ENCODE measurements around the gene FKBP5. TPM values are rescaled to one million over a fixed set of nuclear protein-coding genes. Genes with fewer than 3 reads are reported as not detected.

The FKBP5 gene
- total RNA-seq, 2 experiments from 2014 or later: 42.5 to 79.1 TPM

DNA sequence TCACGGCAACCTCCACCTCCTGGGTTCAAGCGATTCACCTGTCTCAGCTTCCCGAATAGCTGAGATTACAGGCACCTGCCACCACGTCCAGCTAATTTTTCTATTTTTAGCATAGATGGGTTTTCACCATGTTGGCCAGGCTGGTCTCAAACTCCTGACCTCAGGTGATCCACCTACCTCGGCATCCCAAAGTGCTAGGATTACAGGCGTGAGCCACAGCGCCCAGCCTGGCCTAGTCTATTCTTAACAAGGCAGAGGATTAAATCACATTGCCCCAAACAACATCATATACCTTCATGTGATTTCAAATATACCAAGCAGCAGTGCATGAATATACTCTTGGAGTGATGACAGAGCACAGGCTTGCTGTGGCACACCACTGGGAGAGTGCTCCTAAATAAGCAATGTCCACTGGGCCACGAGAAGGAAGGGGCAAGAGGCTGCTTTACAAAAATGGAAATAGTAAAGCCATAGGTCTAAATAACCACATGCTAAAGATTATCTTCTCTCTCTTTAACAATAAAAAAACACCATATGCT lies 99.4 kb downstream of the FKBP5 start:
- Histone ChIP-seq H3K79me2 (ENCODE audit: insufficient read depth, low read depth, low read length) (no peaks in the 10 kb centered on the region), H3K9me2 (ENCODE audit: insufficient read depth, low read length) (no peaks in the 10 kb centered on the region), H3K4me1 (ENCODE audit: insufficient read depth, low read length, poor library complexity, severe bottlenecking) (no peaks in the 10 kb centered on the region), H3K27ac (ENCODE audit: low read depth, low read length, poor library complexity, severe bottlenecking) (no peak overlapping the region), H2AFZ (ENCODE audit: low read length) (no peak overlapping the region), H3K4me3 (ENCODE audit: low read depth, low read length, poor library complexity, severe bottlenecking) (no peak overlapping the region), H3K36me3 (ENCODE audit: insufficient read depth, low read length) (peaks cover 90% of the 10 kb centered on the region), H3K4me2 (ENCODE audit: low read length) (no peak overlapping the region), H3K9me3 (ENCODE audit: low read length) (no peaks in the 10 kb centered on the region), H4K20me1 (ENCODE audit: insufficient read depth, low read length) (no peaks in the 10 kb centered on the region)
- POLR2A ChIA-PET: interaction anchor here (0.6 kb wide), 1 partner anchor 67 kb away, joined by 5 read pairs; no protein-coding TSS in a partner anchor
- TF ChIP-seq EZH2phosphoT487 (IDR thresholded peaks at IDR 0.05; ENCODE audit: borderline replicate concordance, low read depth, low read length): no peak
- TF ChIP-seq, protein P1, sequence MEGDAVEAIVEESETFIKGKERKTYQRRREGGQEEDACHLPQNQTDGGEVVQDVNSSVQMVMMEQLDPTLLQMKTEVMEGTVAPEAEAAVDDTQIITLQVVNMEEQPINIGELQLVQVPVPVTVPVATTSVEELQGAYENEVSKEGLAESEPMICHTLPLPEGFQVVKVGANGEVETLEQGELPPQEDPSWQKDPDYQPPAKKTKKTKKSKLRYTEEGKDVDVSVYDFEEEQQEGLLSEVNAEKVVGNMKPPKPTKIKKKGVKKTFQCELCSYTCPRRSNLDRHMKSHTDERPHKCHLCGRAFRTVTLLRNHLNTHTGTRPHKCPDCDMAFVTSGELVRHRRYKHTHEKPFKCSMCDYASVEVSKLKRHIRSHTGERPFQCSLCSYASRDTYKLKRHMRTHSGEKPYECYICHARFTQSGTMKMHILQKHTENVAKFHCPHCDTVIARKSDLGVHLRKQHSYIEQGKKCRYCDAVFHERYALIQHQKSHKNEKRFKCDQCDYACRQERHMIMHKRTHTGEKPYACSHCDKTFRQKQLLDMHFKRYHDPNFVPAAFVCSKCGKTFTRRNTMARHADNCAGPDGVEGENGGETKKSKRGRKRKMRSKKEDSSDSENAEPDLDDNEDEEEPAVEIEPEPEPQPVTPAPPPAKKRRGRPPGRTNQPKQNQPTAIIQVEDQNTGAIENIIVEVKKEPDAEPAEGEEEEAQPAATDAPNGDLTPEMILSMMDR (conservative IDR thresholded peaks at IDR 0.05; ENCODE audit: low read length): no peak
- BruUV-seq (replicated peaks): no TSS peak
- intact Hi-C loops (cut with micrococcal nuclease; ENCODE audit: unreplicated experiment): no loop called here
- CTCF ChIA-PET (ENCODE audit: unreplicated experiment): interaction anchor here (1.1 kb wide), 1 partner anchor 140 kb away, joined by 3 read pairs; no protein-coding TSS in a partner anchor
- DNase-seq (ENCODE audit: low spot score): no peak

DNA sequence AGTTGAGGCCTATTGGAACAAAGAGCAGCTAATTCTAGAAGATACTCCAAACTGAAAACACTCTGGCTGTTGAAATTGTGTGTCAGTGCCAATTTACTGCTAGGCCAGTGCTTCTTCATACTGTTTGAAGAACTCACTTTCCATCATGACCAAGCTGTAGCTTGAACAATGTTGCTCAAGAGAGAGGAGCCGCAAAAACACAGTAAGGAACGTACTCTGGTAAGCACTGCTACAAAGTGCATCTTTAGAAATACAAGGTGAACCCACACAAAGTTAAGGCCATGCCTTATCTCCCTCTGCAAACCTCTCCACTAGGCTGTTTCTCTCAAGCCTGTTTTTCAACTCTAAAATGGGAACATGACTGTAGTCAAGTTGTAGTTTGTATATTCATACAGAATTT lies 101.5 kb downstream of the FKBP5 start:
- Histone ChIP-seq H3K36me3 (ENCODE audit: insufficient read depth, low read length) (peaks cover 89% of the 10 kb centered on the region), H3K79me2 (ENCODE audit: insufficient read depth, low read depth, low read length) (no peaks in the 10 kb centered on the region), H3K9me2 (ENCODE audit: insufficient read depth, low read length) (no peaks in the 10 kb centered on the region), H4K20me1 (ENCODE audit: insufficient read depth, low read length) (peaks cover 4% of the 10 kb centered on the region; the same call in 1 of the 2 replicates), H3K4me2 (ENCODE audit: low read length) (no peak overlapping the region), H2AFZ (ENCODE audit: low read length) (no peak overlapping the region), H3K4me3 (ENCODE audit: low read depth, low read length, poor library complexity, severe bottlenecking) (no peak overlapping the region), H3K9me3 (ENCODE audit: low read length) (no peaks in the 10 kb centered on the region), H3K27ac (ENCODE audit: low read depth, low read length, poor library complexity, severe bottlenecking) (no peak overlapping the region), H3K4me1 (ENCODE audit: insufficient read depth, low read length, poor library complexity, severe bottlenecking) (peaks cover 4% of the 10 kb centered on the region)
- ChIA-PET CTCF (ENCODE audit: unreplicated experiment) (no interaction called here), POLR2A (interaction anchor here (0.6 to 1.0 kb wide), 5 partner anchors 14 to 143 kb away, joined by 3 to 7 read pairs (median 3); no protein-coding TSS in a partner anchor)
- BruUV-seq (replicated peaks): no TSS peak
- TF ChIP-seq, protein P1 (conservative IDR thresholded peaks at IDR 0.05; ENCODE audit: low read length): no peak
- no peak for TF ChIP-seq EZH2phosphoT487 (IDR thresholded peaks at IDR 0.05; ENCODE audit: borderline replicate concordance, low read depth, low read length)
- intact Hi-C loops (cut with micrococcal nuclease; ENCODE audit: unreplicated experiment): no loop called here
- DNase-seq (ENCODE audit: low spot score): no peak

DNA sequence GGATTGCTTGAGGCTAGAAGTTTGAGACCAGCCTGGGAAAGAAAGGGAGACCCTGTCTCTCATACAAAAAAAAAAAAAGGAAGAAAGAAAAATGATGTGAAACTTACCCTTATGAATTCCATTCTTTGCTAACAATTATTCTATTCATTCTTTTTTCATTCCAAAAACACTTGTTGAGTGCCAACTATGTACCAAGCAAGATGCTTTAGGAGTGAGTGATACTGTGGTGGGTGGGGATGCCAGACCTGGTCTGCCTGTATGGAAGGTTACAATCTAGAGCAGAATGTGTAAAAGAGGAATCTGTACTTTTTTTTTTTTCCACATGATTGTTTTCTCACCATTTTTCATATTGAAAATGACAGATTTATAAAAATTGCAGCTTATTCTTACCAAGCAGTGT lies 102.2 kb downstream of the FKBP5 start:
- Histone ChIP-seq H3K4me1 (ENCODE audit: insufficient read depth, low read length, poor library complexity, severe bottlenecking) (peaks cover 4% of the 10 kb centered on the region), H3K79me2 (ENCODE audit: insufficient read depth, low read depth, low read length) (no peaks in the 10 kb centered on the region), H3K4me3 (ENCODE audit: low read depth, low read length, poor library complexity, severe bottlenecking) (no peak overlapping the region), H4K20me1 (ENCODE audit: insufficient read depth, low read length) (peaks cover 4% of the 10 kb centered on the region; the same call in 1 of the 2 replicates), H3K36me3 (ENCODE audit: insufficient read depth, low read length) (peaks cover 89% of the 10 kb centered on the region), H2AFZ (ENCODE audit: low read length) (no peak overlapping the region), H3K9me3 (ENCODE audit: low read length) (no peaks in the 10 kb centered on the region), H3K27ac (ENCODE audit: low read depth, low read length, poor library complexity, severe bottlenecking) (no peak overlapping the region), H3K9me2 (ENCODE audit: insufficient read depth, low read length) (no peaks in the 10 kb centered on the region), H3K4me2 (ENCODE audit: low read length) (no peak overlapping the region)
- intact Hi-C loops (cut with micrococcal nuclease; ENCODE audit: unreplicated experiment): no loop called here
- no peak for DNase-seq (ENCODE audit: low spot score)
- TSS peak; percentile 6 for BruUV-seq (replicated peaks)
- POLR2A ChIA-PET: interaction anchor here (0.6 to 1.0 kb wide), 3 partner anchors 13 to 152 kb away, joined by 3 to 7 read pairs (median 4); no protein-coding TSS in a partner anchor
- CTCF ChIA-PET (ENCODE audit: unreplicated experiment): no interaction called here
- TF ChIP-seq, protein P1 (conservative IDR thresholded peaks at IDR 0.05; ENCODE audit: low read length): no peak
- no peak for TF ChIP-seq EZH2phosphoT487 (IDR thresholded peaks at IDR 0.05; ENCODE audit: borderline replicate concordance, low read depth, low read length)
